GM21381 (cell line): Measurements from ENCODE around the gene ZNF385B.
"Not testable (repeated sequence)": the region's sequence is repeated elsewhere in the genome, so short reads cannot be mapped to it uniquely, and the experiment has no call there.

ENCODE experiments used
- ATAC-seq: cut with Tn5 transposase; IDR thresholded peaks from one replicate; pipeline ENCODE4 v1.9.1; 2021; ENCODE audit warnings: mild to moderate bottlenecking, moderate library complexity; ENCODE audit not compliant: unreplicated experiment

ZNF385B gene

DNA sequence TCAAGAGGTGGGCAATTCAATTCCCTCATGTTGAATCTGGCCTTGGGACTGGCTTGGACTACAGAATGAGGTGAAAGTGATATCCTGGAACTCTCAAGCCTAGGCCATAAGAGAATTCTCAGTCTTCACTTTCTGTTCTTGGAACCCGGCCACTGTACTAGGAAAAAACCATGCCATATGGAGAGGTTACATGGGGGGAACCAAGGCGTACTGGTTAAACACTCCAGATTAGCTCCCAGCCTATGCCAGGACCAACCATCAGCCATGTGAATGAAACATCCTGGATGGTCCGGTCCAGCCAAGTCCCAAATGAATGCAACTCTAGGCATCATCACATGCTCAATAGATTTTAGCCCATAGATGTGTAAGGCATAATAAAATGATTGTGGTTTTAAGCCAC lies 56.4 kb downstream of the ZNF385B start:
- no peak for ATAC-seq

DNA sequence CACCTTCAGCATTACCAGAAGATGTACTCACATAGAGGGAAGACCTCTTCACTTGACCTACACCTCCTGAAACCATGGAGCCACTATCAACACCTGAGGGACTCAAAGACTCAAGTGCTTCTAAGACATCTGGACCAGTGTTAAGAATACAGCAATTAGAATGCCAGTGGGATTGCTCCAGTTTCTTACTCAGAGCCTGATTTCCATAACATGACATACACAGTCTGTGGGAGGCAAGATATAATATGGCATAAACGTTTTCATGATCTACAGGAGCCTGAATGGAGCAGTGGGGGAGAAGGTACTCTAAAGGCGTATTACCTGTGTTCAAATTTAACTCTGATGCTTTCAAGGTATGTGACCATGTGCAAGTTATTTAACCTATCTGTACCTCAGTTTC lies 57.2 kb downstream of the ZNF385B start:
- no peak for ATAC-seq

DNA sequence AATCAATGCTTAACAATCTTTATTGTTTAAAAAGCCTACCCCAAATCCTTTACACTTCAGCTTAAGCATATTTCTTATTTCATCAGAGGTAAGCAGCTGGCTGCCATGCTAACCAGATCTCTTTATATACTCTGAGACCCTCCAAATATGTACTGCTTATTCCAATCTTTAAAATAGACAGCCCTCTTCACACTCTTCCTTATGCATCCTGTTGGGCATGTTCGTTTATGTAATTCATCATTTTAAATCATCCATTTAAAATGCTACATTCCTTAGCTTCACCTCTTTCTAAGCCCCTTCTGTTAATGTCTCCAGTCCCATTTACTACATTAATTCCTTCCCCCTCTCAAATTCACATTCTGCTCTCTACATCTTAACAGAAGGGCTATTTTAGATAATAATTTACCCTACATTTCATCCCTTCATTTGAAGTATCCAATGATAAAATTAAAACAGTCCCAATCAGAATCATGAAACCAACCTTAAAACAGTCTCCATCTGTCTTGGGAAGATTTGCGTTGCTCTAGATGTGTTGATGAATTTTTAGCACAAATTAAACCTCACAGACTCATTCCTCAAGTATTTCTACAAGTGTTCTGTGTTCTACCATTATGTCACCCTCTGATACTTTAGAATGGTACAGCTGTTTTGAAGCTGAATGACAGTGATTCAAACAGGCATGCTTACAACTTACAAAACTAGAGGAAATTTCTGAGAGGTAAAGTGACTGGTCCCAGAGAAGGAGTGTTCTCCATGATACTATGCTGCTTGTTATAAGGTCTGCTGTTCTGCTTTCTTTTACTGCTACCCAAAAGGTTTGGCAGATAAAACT lies 59.1 kb downstream of the ZNF385B start:
- no peak for ATAC-seq

DNA sequence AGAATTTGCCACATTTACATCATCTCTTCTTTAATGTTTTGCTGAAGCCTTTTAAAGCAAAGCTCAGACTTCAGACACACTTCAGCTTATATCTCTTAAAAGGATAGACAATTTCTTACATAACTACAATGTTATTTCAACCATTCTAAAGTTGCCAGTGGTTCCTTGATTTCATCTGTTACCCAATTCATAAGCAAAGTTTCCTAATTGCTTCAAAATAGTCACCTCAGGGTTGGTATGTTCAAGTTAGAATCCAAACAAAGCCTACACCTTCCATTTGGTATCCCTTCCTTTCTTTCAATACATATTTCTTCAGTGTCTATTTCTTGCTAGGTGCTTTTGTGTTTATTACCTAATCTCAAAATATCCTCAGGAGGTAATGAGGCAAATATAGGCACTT lies 60.6 kb downstream of the ZNF385B start:
- no peak for ATAC-seq

DNA sequence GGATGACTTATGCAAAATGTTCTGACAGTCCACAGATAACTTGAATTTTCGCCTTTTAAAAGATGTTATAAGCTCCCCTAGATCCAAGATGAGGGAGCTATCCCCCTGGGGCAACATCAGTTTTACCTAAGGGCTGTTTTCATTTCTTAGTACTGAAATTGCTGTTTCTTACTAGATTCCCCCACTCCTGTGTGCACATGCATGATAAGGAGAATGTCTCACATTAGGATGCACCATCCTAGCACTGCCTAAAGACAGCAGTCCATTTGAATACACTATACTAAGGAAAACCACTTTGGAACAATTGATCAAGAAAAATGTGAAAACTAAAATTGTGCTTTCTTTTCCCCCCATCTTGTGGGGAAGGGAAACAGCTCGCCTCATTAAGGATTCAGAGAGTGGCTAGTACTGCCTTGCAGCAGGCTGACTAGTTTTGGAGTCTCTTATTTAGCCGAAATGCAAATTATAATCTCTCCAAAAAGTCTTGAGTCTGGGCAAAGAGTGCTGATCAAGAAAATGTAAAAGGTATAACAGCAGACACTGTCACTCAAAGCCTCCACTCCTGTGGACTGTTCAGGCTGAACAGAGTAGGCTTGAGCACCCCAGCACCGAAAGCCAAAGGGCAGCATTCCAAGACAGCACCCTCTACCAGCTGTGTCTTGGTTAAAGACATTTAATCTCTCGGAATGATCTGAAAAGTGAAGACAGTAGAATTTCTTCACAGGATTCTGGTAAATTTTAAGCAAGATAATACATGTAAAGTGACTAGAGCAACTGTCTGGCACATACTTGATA lies 65.0 kb downstream of the ZNF385B start:
- no peak for ATAC-seq

GRCh38 chr2:179793902-179794301 lies 67.5 kb downstream of the ZNF385B start:
- ATAC-seq = no peak

- ATAC-seq = no peak
Measured at GRCh38 chr2:179793238-179793637, 68.2 kb downstream of the ZNF385B start.

- no peak for ATAC-seq
Measured at GRCh38 chr2:179790235-179791217, 70.9 kb downstream of the ZNF385B start.

GRCh38 chr2:179788104-179788503 lies 73.3 kb downstream of the ZNF385B start:
- no peak for ATAC-seq

- no peak for ATAC-seq
Measured at GRCh38 chr2:179787601-179788000, 73.8 kb downstream of the ZNF385B start.

DNA sequence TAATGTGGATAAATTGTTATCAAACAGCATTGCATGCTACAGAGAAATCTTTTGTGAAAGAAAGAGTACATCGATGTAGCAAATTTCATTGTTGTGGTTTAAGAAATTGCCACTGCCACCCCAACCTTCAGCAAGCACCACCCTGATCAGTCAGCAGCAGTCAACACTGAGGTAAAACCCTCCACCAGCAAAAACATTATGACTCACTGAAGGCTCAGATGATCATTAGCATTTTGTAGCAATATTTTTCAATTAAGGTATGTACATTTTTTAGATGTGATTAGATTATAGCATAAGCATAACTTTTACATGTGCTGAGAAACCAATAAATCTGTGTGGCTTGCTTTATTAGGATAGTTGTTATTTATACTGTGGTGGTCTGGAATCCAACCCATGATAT lies 75.5 kb downstream of the ZNF385B start:
- ATAC-seq = no peak

GRCh38 chr2:179782346-179782745 lies 79.1 kb downstream of the ZNF385B start:
- ATAC-seq = not testable (repeated sequence)

- ATAC-seq = no peak
Measured at GRCh38 chr2:179773986-179774385, 87.4 kb downstream of the ZNF385B start.

DNA sequence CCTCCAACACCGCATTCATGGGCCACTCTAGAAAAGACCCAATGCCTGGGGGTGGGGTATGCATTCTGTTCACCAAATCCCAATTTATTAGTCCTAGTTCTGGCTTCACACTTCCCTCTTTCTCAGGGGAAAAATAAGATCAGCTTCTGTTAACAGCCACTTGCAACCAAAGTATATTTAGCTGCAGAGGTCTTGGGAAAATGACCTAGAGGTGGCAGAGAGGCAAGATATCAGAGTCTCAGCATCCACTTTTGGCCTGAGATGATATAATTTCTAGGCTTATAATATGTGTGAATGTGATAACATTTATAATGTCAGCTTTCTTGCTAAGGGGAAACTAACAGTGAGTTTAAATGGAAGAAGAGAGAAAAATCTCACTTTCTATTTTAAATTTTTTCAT lies 89.1 kb downstream of the ZNF385B start:
- ATAC-seq = no peak

GRCh38 chr2:179771791-179772190 lies 89.6 kb downstream of the ZNF385B start:
- no peak for ATAC-seq

- ATAC-seq = no peak
Measured at GRCh38 chr2:179770029-179770428, 91.4 kb downstream of the ZNF385B start.

DNA sequence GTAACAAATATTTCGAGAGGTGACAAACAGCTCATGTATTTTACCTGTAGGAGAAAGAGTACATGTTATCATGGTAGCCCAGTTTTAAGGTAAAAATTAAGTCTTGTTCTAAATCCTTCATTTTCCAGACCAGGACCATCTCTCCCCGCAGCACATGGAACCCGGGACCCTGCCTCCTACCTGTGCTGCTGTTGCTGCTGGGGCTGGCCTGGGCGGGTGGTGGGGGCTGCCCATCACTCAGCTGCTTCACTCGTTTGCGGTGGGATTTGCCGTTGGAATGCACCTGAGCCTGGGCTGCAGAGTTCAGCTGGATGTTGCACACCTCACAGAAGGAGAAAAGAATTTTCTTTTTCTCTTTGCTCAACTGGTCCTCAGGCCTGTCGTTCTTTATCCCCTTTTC lies 92.1 kb downstream of the ZNF385B start:
- no peak for ATAC-seq

DNA sequence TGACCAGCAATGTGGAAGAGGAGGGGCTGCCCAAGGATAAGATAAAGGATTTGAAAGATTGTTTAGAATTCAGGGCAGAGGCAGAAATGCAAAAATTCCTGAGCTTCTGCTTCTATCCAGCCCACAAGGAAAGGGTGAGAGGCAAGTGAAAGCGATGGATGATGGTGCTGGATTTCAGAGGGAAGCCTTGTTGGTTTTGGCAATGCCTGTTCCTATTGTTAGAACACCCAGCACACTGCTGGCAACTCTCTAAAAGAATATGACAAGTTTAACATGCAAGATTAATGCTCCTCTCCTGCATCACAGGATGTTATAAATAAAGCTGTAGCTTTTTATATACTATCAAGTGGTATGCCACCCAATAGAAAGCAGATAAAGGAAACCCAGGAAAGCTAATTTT lies 92.6 kb downstream of the ZNF385B start:
- ATAC-seq = no peak

GRCh38 chr2:179765666-179766065 lies 95.7 kb downstream of the ZNF385B start:
- no peak for ATAC-seq

DNA sequence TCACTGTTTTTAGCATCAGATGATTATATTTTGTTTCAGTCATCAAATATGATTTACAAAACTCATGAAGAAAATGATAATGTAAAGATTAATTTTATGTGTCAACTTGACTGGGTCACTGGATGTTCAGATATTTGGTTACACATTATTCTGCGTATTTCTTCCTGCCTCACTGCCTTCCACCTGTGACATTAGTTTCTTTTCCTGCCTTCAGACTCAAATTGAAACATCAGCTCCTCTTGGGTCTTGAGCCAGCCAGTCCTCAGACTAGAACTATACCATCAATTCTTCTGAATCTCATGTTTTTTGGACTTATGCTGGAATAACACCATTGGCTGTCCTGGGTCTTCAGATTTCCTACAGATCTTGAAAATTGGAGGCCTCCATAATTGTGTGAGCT lies 96.7 kb downstream of the ZNF385B start:
- peak; percentile 84 for ATAC-seq

DNA sequence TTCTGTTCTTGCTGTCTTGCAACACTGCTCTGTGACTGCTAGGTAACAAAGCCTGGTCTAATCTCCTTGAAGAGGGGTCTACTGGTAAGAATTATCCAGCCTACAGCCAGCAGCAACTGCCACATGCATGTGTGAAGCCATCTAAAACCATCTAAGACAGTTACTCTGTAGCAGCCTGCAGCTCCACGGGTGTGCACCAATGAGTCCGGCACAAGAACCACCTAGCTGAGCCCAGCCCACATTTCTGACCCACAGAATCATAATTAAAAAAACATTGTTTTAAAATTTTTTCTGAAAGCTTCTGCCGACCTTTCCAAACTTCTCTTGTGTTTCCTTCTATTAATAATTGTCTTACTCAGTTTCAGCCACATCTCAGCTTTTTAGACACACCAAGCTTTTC lies 102.8 kb downstream of the ZNF385B start:
- no peak for ATAC-seq
